Measurements from ENCODE around the gene IQUB.
"Not testable (repeated sequence)": the region's sequence is repeated elsewhere in the genome, so short reads cannot be mapped to it uniquely, and the experiment has no call there.

Gene IQUB

GRCh38 chr7:123534383-123535260 lies at the start of gene IQUB:
Gene IQUB (minus strand): TSS chr7:123534595. CDS start chr7:123512340, 22,255 bp downstream.
- DNase-seq: peak; percentile 95 to 96

- DNase-seq: no peak
Observed at GRCh38 chr7:123583821-123584220, 49.4 kb upstream of the IQUB start.

- DNase-seq: no peak
Observed at GRCh38 chr7:123581162-123581459, 46.7 kb upstream of the IQUB start.

- peak in 1 of 2 donors; percentile 13 for DNase-seq
Observed at GRCh38 chr7:123580406-123581161, 46.2 kb upstream of the IQUB start.

- DNase-seq: no peak
Observed at GRCh38 chr7:123579416-123579815, 45.0 kb upstream of the IQUB start.

GRCh38 chr7:123573896-123574467 lies 39.6 kb upstream of the IQUB start:
- DNase-seq: no peak

GRCh38 chr7:123573341-123573740 lies 38.9 kb upstream of the IQUB start:
- no peak for DNase-seq

GRCh38 chr7:123571684-123572083 lies 37.3 kb upstream of the IQUB start:
- DNase-seq: no peak

GRCh38 chr7:123571187-123571586 lies 36.8 kb upstream of the IQUB start:
- DNase-seq: no peak

GRCh38 chr7:123570390-123571182 lies 36.2 kb upstream of the IQUB start:
- no peak for DNase-seq

- no peak for DNase-seq
Observed at GRCh38 chr7:123569352-123570010, 35.1 kb upstream of the IQUB start.

- DNase-seq: no peak
Observed at GRCh38 chr7:123562121-123562520, 27.7 kb upstream of the IQUB start.

GRCh38 chr7:123558289-123558874 lies 24.0 kb upstream of the IQUB start:
- no peak for DNase-seq

GRCh38 chr7:123557398-123558288 lies 23.2 kb upstream of the IQUB start, which contains the start of gene NDUFA5:
Gene NDUFA5 (minus strand): TSS chr7:123557818. CDS start chr7:123557795, 23 bp downstream.
- DNase-seq: peak; percentile 97 to 99

- no peak for DNase-seq
Observed at GRCh38 chr7:123557016-123557397, 22.6 kb upstream of the IQUB start.

- DNase-seq: no peak
Observed at GRCh38 chr7:123555484-123555883, 21.1 kb upstream of the IQUB start.

GRCh38 chr7:123553159-123553558 lies 18.8 kb upstream of the IQUB start:
- no peak for DNase-seq

GRCh38 chr7:123552641-123553040 lies 18.2 kb upstream of the IQUB start:
- DNase-seq: no peak

GRCh38 chr7:123552134-123552533 lies 17.7 kb upstream of the IQUB start:
- not testable (repeated sequence) for DNase-seq

GRCh38 chr7:123548406-123548805 lies 14.0 kb upstream of the IQUB start:
- no peak for DNase-seq

- DNase-seq: no peak
Observed at GRCh38 chr7:123539871-123540270, 5.5 kb upstream of the IQUB start.

Measured in CD4-positive, alpha-beta T cell treated with Interferon alpha-2 for 1 hour (primary cell).